Endothelial cell of umbilical vein (primary cell): ENCODE data around the gene EEF1G. TPM values are rescaled to one million over a fixed set of nuclear protein-coding genes. Genes with fewer than 3 reads are reported as not detected.

Experiments
- BruUV-seq: library from RNA; stranded (reverse); fragments of 400-500 nt; replicated peaks from 2 replicates; lab custom pipeline; 2021; lab: Mats Ljungman, UMichigan
- CTCF ChIA-PET: fragments of 300-600, 350-600 bp; sonication (Branson Sonifier 250); formaldehyde crosslinking; loops from one replicate; lab custom pipeline; 2021; ENCODE audit warnings: antibody characterized with exemption, inconsistent platforms; lab: Charles Lee
- POLR2A ChIA-PET: fragments of 300-600, 350-600 bp; sonication (Branson Sonifier 250); formaldehyde crosslinking; loops from one replicate; lab custom pipeline; 2021; ENCODE audit warnings: antibody characterized with exemption, inconsistent platforms; lab: Charles Lee
- DNase-seq: peaks from one replicate; pipeline ENCODE4 v3.0.0-alpha.2; 2011; ENCODE audit warnings: low read depth, low spot score
- FAIRE-seq: peaks from 2 replicates; lab custom pipeline; 2011; peaks lifted over from hg19 to GRCh38; lab: Jason Lieb, UNC
- H2AFZ ChIP-seq: 2 replicates; pipeline ENCODE4 v1.6.0; 2012; ENCODE audit warnings: low read depth, low read length, control low read depth, inconsistent platforms
- H3K27ac ChIP-seq: 2 replicates; pipeline ENCODE4 v1.5.1; 2011; ENCODE audit warnings: low read depth, mild to moderate bottlenecking, control low read depth, low read length, moderate library complexity; ENCODE audit not compliant: insufficient read depth
- H3K27me3 ChIP-seq, 2 experiments: 2 replicates each; pipeline versions ENCODE4 v1.6.0 to v1.6.1; 2011; ENCODE audit warnings: low read length in 2 of 2, mixed read lengths in 1 of 2; ENCODE audit not compliant: control insufficient read depth in 2 of 2, insufficient read depth in 2 of 2
- H3K36me3 ChIP-seq, 2 experiments: 2 replicates in 1 of 2; 3 replicates in 1 of 2; pipeline ENCODE4 v1.5.1; 2011; ENCODE audit warnings: low read length in 2 of 2, mild to moderate bottlenecking in 1 of 2, moderate library complexity in 1 of 2; ENCODE audit not compliant: control insufficient read depth in 2 of 2, insufficient read depth in 2 of 2; ENCODE audit errors: extremely low read depth in 1 of 2
- H3K4me1 ChIP-seq: 3 replicates; pipeline ENCODE4 v1.5.1; 2011; ENCODE audit warnings: mild to moderate bottlenecking, low read length; ENCODE audit not compliant: control insufficient read depth, insufficient read depth; ENCODE audit errors: extremely low read depth
- H3K4me2 ChIP-seq: 2 replicates; pipeline ENCODE4 v1.6.1; 2011; ENCODE audit warnings: low read length, control low read depth, mixed read lengths; ENCODE audit not compliant: insufficient read depth
- H3K4me3 ChIP-seq, 3 experiments: fragments of 200-600 bp in 1 of 3; sonication (generic), shearing (Covaris generic) in 1 of 3; replicated peaks in 1 of 3; 2 replicates each; pipeline ENCODE4 v1.5.1; 2011 to 2016; ENCODE audit warnings: control low read depth in 3 of 3, low read length in 3 of 3, mild to moderate bottlenecking in 2 of 3, inconsistent platforms in 1 of 3, low read depth in 1 of 3, moderate library complexity in 1 of 3; ENCODE audit not compliant: insufficient read depth in 1 of 3
- H3K79me2 ChIP-seq: 2 replicates; pipeline ENCODE4 v1.6.0; 2012; ENCODE audit warnings: low read length, inconsistent platforms; ENCODE audit not compliant: control insufficient read depth, insufficient read depth
- H3K9ac ChIP-seq: replicated peaks from 2 replicates; pipeline ENCODE3; 2011; ENCODE audit warnings: low read length, control low read depth; ENCODE audit not compliant: insufficient read depth; ENCODE audit errors: extremely low read depth
- H3K9me1 ChIP-seq: replicated peaks from 3 replicates; pipeline ENCODE4 v1.6.0; 2011; ENCODE audit warnings: mild to moderate bottlenecking, low read length; ENCODE audit not compliant: control insufficient read depth, insufficient read depth; ENCODE audit errors: extremely low read depth
- H3K9me3 ChIP-seq: replicated peaks from 2 replicates; pipeline ENCODE4 v1.5.1; 2012; ENCODE audit warnings: low read length, inconsistent platforms; ENCODE audit not compliant: control insufficient read depth, insufficient read depth
- H4K20me1 ChIP-seq: replicated peaks from 2 replicates; pipeline ENCODE3; 2011; ENCODE audit warnings: mild to moderate bottlenecking, low read length; ENCODE audit not compliant: control insufficient read depth, insufficient read depth; ENCODE audit errors: extremely low read depth
- EZH2 ChIP-seq: IDR thresholded peaks from 2 replicates; pipeline ENCODE4 v1.6.1; 2012; ENCODE audit warnings: borderline replicate concordance, low read depth, mild to moderate bottlenecking, moderate library complexity, low read length, inconsistent platforms; ENCODE audit not compliant: severe bottlenecking
- FOS ChIP-seq: IDR thresholded peaks from 2 replicates; pipeline ENCODE4 v1.6.1; 2011; ENCODE audit warnings: mild to moderate bottlenecking, low read length, moderate library complexity, borderline replicate concordance; ENCODE audit not compliant: insufficient read depth
- GATA2 ChIP-seq: IDR thresholded peaks from 2 replicates; pipeline ENCODE4 v1.7.0; 2011; ENCODE audit warnings: low read depth, mild to moderate bottlenecking, moderate library complexity, mixed read lengths, low read length; ENCODE audit not compliant: insufficient read length, insufficient read depth
- JUN ChIP-seq: IDR thresholded peaks from 2 replicates; pipeline ENCODE4 v1.6.1; 2011; ENCODE audit warnings: borderline replicate concordance, low read depth; ENCODE audit not compliant: insufficient read length, insufficient read depth
- MYC ChIP-seq: IDR thresholded peaks from one replicate; pipeline ENCODE4 v1.6.1; 2011; ENCODE audit warnings: mild to moderate bottlenecking, low read depth, low read length
- POLR2A ChIP-seq: IDR thresholded peaks from 2 replicates; pipeline ENCODE4 v1.6.1; 2012; ENCODE audit warnings: low read depth, mild to moderate bottlenecking, control low read depth, low read length
- POLR2AphosphoS5 ChIP-seq: IDR thresholded peaks from 2 replicates; pipeline ENCODE4 v1.6.1; 2012; ENCODE audit warnings: low read depth, mild to moderate bottlenecking, control low read depth, low read length, moderate library complexity; ENCODE audit not compliant: insufficient read depth
- dilution Hi-C: fragments of 300-500 bp; cut with MboI; formaldehyde crosslinking; loops from one replicate; pipeline ENCODE4 v1.15.0; 2019; ENCODE audit warnings: low sequenced_read_pairs; ENCODE audit not compliant: extremely low pct_ligation_motif_present
- intact Hi-C: fragments of 100-400 bp; cut with micrococcal nuclease; formaldehyde crosslinking; loops from one replicate; pipeline ENCODE4 v1.10.0; 2022
- polyA plus RNA-seq, 4 experiments: library from polyadenylated mRNA; depleted of rRNA in 3 of 4; stranded (reverse) in 3 of 4; unstranded in 1 of 4; fragments of >200 nt; gene quantifications; 2 replicates each; pipeline versions ENCODE4 v1.2.1 to v1.2.3, GENCODE V29; 2011 to 2012; ENCODE audit warnings: missing spikeins in 1 of 4
- total RNA-seq: library from RNA; stranded (reverse); gene quantifications from 2 replicates; pipeline ENCODE4 v1.2.3, GENCODE V29; 2021
- TF ChIP-seq, protein P1 (sequence below), 2 donors: IDR thresholded peaks; 1 replicate in 1 of 2; 2 replicates in 1 of 2; pipeline ENCODE4 v1.5.1; 2011; ENCODE audit warnings: low read length in 2 of 2, mild to moderate bottlenecking in 2 of 2, moderate library complexity in 2 of 2, control low read depth in 1 of 2, inconsistent platforms in 1 of 2, low read depth in 1 of 2; ENCODE audit not compliant: insufficient read depth in 1 of 2; ENCODE audit errors: extremely low read depth in 1 of 2
- TF ChIP-seq, protein P2 (sequence below): IDR thresholded peaks from 2 replicates; pipeline ENCODE4 v1.6.1; 2011; ENCODE audit not compliant: insufficient read depth, insufficient read length

EEF1G gene
- total and polyA plus RNA-seq, 2 donors (not counting 3 experiments of a cell fraction or from before 2014, with no cell fraction given), result 1,341 to 2,133 TPM

DNA sequence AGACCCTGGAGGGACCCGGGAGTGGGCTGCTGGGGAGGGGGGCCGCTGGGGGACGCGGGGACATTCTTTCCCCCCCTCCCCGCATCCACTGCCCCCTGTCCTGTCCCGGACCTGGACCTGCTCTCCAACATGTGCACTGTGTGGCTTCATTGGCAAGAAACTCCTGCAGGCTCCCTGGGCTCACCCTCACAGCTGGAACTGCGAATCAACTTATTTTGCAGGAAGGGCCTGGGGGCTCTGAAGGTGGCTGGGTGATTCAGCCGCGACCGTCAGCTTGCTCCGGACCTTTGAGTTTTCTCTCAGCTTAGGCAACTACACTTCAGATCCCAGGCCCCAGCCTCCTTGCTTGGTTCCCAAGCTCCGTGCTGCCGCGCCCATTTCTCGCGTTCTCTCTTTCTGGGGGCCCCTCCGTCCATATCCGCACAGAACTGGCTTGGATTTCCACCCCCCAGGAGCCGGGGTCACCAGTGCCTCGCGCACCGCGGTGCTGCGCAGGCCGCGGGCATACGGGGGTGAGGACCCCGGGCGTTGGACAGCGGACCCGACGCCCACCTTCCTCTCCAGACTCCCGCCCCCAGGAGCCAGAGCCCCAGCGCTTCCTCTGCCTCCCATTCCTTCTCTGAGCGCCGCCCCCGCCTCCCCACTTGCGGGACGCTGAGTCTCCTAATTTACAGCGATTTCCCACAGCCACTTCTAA is 26.6 kb downstream of the EEF1G start:
- dilution Hi-C loops, result no loop called here
- no peaks in the 10 kb centered on the region for H3K27me3 ChIP-seq
- peak overlapping the region; percentile 14 to 55 (median 53) for H3K4me3 ChIP-seq
- DNase-seq (peak; percentile 56), FAIRE-seq (peak; percentile 64)
- H3K36me3 ChIP-seq, result no peaks in the 10 kb centered on the region
- H3K9me1 ChIP-seq, result no peaks in the 10 kb centered on the region
- ChIA-PET CTCF (interaction anchor here (0.6 to 11.0 kb wide), 7 partner anchors 11 to 154 kb away, joined by 3 to 376 read pairs (median 7); partner anchors contain the start of genes B3GAT3 and TUT1), POLR2A (interaction anchor here (0.6 to 1.4 kb wide), 4 partner anchors 9 to 118 kb away, joined by 3 to 5 read pairs (median 4); partner anchors contain the start of genes C11orf98 and CSKMT)
- H3K79me2 ChIP-seq, result peaks cover 45% of the 10 kb centered on the region
- intact Hi-C loops, result loop anchor here (1.0 kb wide), 1 partner anchor 9 kb away; no protein-coding TSS in a partner anchor
- no TSS peak for BruUV-seq
- H3K4me1 ChIP-seq, result peaks cover 50% of the 10 kb centered on the region
- H3K27ac ChIP-seq, result no peak overlapping the region
- peak overlapping the region; percentile 32 for H2AFZ ChIP-seq
- H3K4me2 ChIP-seq, result peak overlapping the region; percentile 67
- no peak for TF ChIP-seq MYC
- no peak for TF ChIP-seq POLR2AphosphoS5
- TF ChIP-seq, protein P1, sequence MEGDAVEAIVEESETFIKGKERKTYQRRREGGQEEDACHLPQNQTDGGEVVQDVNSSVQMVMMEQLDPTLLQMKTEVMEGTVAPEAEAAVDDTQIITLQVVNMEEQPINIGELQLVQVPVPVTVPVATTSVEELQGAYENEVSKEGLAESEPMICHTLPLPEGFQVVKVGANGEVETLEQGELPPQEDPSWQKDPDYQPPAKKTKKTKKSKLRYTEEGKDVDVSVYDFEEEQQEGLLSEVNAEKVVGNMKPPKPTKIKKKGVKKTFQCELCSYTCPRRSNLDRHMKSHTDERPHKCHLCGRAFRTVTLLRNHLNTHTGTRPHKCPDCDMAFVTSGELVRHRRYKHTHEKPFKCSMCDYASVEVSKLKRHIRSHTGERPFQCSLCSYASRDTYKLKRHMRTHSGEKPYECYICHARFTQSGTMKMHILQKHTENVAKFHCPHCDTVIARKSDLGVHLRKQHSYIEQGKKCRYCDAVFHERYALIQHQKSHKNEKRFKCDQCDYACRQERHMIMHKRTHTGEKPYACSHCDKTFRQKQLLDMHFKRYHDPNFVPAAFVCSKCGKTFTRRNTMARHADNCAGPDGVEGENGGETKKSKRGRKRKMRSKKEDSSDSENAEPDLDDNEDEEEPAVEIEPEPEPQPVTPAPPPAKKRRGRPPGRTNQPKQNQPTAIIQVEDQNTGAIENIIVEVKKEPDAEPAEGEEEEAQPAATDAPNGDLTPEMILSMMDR (IDR thresholded peaks at IDR 0.05; ENCODE audit: extremely low read depth in 1 of 2, insufficient read depth in 1 of 2, low read depth in 1 of 2, low read length in 2 of 2), result no peak
- no peak for TF ChIP-seq GATA2
- TF ChIP-seq EZH2, result no peak
- TF ChIP-seq, protein P2, sequence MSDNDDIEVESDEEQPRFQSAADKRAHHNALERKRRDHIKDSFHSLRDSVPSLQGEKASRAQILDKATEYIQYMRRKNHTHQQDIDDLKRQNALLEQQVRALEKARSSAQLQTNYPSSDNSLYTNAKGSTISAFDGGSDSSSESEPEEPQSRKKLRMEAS, result no peak
- TF ChIP-seq JUN, result no peak
- TF ChIP-seq POLR2A, result no peak
- no peak for TF ChIP-seq FOS
- H3K9me3 ChIP-seq, result no peaks in the 10 kb centered on the region
- no peaks in the 10 kb centered on the region for H4K20me1 ChIP-seq
- H3K9ac ChIP-seq, result peak overlapping the region; percentile 21
